Mononuclear cell (primary cell): ENCODE data around the gene CPB2. TPM values are rescaled to one million over a fixed set of nuclear protein-coding genes. Genes with fewer than 3 reads are reported as not detected.

ENCODE experiments used
- H3K27me3 ChIP-seq: 2 replicates; pipeline ENCODE4 v1.6.0; 2011; ENCODE audit warnings: low read length, control low read depth; ENCODE audit not compliant: insufficient read depth
- H3K4me1 ChIP-seq: 2 replicates; pipeline ENCODE4 v1.5.1; 2011; ENCODE audit warnings: mild to moderate bottlenecking, low read length, control low read depth; ENCODE audit not compliant: insufficient read depth
- H3K4me3 ChIP-seq: 2 replicates; pipeline ENCODE4 v1.5.1; 2011; ENCODE audit warnings: mild to moderate bottlenecking, low read length, moderate library complexity
- H3K9me3 ChIP-seq: 2 replicates; pipeline ENCODE4 v1.5.1; 2011; ENCODE audit warnings: low read depth, mild to moderate bottlenecking, control low read depth, low read length
- total RNA-seq: library from RNA; depleted of rRNA; stranded (reverse); fragments of >200 nt; gene quantifications from one replicate; pipeline ENCODE4 v1.2.3, GENCODE V29; 2012

CPB2 gene
- total RNA-seq, 1 donor = not detected

GRCh38 chr13:46031581-46032263 lies 73.1 kb downstream of the CPB2 start:
- no peak overlapping the region for H3K4me3 ChIP-seq
- peaks cover 19% of the 10 kb centered on the region for H3K9me3 ChIP-seq
- no peaks in the 10 kb centered on the region for H3K27me3 ChIP-seq
- no peaks in the 10 kb centered on the region for H3K4me1 ChIP-seq

DNA sequence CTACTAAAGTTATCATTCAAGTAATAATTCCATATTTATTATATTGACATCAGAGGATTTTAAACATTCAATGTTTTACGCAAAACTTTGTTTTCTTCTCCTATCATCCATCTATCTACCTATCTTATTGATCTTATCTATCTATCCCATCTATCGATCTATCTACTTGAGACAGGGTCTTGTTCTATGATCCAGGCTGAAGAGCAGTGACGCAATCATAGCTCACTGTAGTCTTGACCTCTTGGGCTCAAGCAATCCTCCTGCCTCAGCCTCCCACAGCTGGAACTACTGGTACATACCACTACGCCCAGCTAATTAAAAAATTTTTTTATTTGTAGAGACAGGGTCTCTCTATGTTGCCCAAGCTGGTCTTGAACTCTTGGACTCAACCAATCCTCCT lies 79.7 kb downstream of the CPB2 start:
- Histone ChIP-seq H3K27me3 (no peaks in the 10 kb centered on the region), H3K4me3 (no peak overlapping the region), H3K4me1 (no peaks in the 10 kb centered on the region), H3K9me3 (peaks cover 4% of the 10 kb centered on the region)

GRCh38 chr13:46022481-46022880 lies 82.4 kb downstream of the CPB2 start:
- Histone ChIP-seq H3K9me3 (no peaks in the 10 kb centered on the region), H3K4me1 (no peaks in the 10 kb centered on the region), H3K27me3 (no peaks in the 10 kb centered on the region), H3K4me3 (no peak overlapping the region)

GRCh38 chr13:46016216-46016615 lies 88.6 kb downstream of the CPB2 start:
- Histone ChIP-seq H3K9me3 (no peaks in the 10 kb centered on the region), H3K27me3 (no peaks in the 10 kb centered on the region), H3K4me3 (no peak overlapping the region), H3K4me1 (no peaks in the 10 kb centered on the region)

GRCh38 chr13:46015366-46015765 lies 89.5 kb downstream of the CPB2 start:
- H3K4me1 ChIP-seq = no peaks in the 10 kb centered on the region
- H3K4me3 ChIP-seq = no peak overlapping the region
- no peaks in the 10 kb centered on the region for H3K9me3 ChIP-seq
- no peaks in the 10 kb centered on the region for H3K27me3 ChIP-seq

GRCh38 chr13:46012404-46012803 lies 92.4 kb downstream of the CPB2 start:
- no peaks in the 10 kb centered on the region for H3K27me3 ChIP-seq
- no peaks in the 10 kb centered on the region for H3K4me1 ChIP-seq
- H3K4me3 ChIP-seq = no peak overlapping the region
- no peaks in the 10 kb centered on the region for H3K9me3 ChIP-seq

DNA sequence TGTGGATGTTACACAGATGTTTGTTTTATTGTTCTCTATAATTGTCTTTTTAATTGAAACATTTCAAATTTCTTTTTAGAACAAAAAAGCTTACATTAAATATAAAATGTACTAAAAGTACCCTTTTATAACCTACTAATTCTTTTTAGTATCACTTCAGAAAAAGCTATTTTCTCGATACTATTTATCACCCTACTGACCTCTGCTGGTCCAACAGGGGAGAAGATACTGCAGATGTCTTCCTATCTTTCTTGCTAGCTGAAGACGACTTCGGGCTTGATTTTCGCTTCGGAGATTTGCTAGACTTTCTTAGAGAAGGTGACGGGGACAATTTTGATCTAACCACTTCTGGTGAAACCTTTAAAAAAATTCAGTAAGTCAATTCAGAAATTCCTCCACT lies 94.7 kb downstream of the CPB2 start:
- Histone ChIP-seq H3K4me3 (no peak overlapping the region), H3K9me3 (no peaks in the 10 kb centered on the region), H3K4me1 (no peaks in the 10 kb centered on the region), H3K27me3 (no peaks in the 10 kb centered on the region)

GRCh38 chr13:46008631-46009030 lies 96.2 kb downstream of the CPB2 start:
- no peaks in the 10 kb centered on the region for H3K9me3 ChIP-seq
- H3K27me3 ChIP-seq = no peaks in the 10 kb centered on the region
- H3K4me3 ChIP-seq = no peak overlapping the region
- H3K4me1 ChIP-seq = no peaks in the 10 kb centered on the region

DNA sequence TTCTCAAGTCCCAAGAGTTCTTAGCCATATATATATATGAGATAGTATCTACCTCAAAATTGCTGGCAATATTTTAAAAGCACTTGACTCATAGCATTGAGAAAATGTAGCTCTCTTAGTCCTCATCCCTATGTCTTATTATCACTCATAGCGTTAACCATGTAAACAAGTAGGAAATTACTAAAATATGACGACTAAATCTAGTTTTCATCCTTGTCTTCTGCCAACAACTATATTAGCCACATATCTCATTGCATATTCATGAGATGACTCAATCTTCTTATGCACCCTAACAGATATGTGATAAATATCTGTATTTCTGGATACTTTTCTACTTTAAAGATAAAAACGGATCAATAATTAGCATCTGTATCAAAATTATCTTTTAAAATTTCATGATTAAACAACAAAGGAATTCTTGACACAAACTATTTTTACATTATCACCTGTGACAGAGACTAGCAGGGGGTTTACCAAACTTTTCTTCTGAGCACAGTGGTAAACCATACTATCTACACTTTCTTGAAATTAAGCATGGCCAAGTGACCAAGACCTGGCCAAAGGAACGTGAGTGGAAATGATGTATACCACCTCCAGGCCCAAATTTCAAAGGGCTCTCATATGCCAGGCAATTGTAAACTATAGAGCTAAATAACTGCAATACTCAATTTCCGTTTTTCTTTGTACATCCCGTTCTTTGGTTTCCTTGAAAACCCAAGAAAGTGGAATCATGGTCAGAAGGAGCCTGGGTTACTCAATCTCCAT lies 98.0 kb downstream of the CPB2 start:
- Histone ChIP-seq H3K27me3 (no peaks in the 10 kb centered on the region), H3K4me1 (no peaks in the 10 kb centered on the region), H3K4me3 (no peak overlapping the region), H3K9me3 (no peaks in the 10 kb centered on the region)

- Histone ChIP-seq H3K9me3 (no peaks in the 10 kb centered on the region), H3K27me3 (no peaks in the 10 kb centered on the region), H3K4me1 (no peaks in the 10 kb centered on the region), H3K4me3 (no peak overlapping the region)
Measured at GRCh38 chr13:46004491-46004890, 100.3 kb downstream of the CPB2 start.

Other genes with a start within 250 kb of the CPB2 start
- 26.8 TPM for gene ZC3H13, start 52.3 kb downstream of the CPB2 start, total RNA-seq
- gene LCP1, start 77.1 kb upstream of the CPB2 start, total RNA-seq = 899 TPM
- gene LRRC63, start 106.9 kb upstream of the CPB2 start, total RNA-seq = 0.21 TPM